CD4-positive, alpha-beta T cell treated with Interleukin-10 for 1 hour (primary cell): ENCODE data around the gene PRKG1.

Experiments used
- DNase-seq: peaks from one replicate; pipeline ENCODE4 v3.0.0-alpha.2; 2020

PRKG1 gene

GRCh38 chr10:52048051-52048450, 973.8 kb downstream of the PRKG1 start:
- no peak for DNase-seq

GRCh38 chr10:52050429-52051047, 976.3 kb downstream of the PRKG1 start:
- no peak for DNase-seq

GRCh38 chr10:52053497-52053896, 979.2 kb downstream of the PRKG1 start:
- no peak for DNase-seq

- no peak for DNase-seq
Measured at GRCh38 chr10:52056291-52056690, 982.0 kb downstream of the PRKG1 start.

GRCh38 chr10:52059089-52059488, 984.8 kb downstream of the PRKG1 start:
- no peak for DNase-seq

- DNase-seq, result no peak
Measured at GRCh38 chr10:52063159-52063558, 988.9 kb downstream of the PRKG1 start.

GRCh38 chr10:52064084-52064845, 990.0 kb downstream of the PRKG1 start:
- DNase-seq, result no peak

- DNase-seq, result no peak
Measured at GRCh38 chr10:52066383-52066782, 992.1 kb downstream of the PRKG1 start.

- no peak for DNase-seq
Measured at GRCh38 chr10:52068485-52068884, 994.2 kb downstream of the PRKG1 start.

GRCh38 chr10:52071814-52072213, 997.5 kb downstream of the PRKG1 start:
- no peak for DNase-seq

- DNase-seq, result no peak
Measured at GRCh38 chr10:52074505-52075026, 1000.3 kb downstream of the PRKG1 start.

GRCh38 chr10:52077814-52078213, 1003.5 kb downstream of the PRKG1 start:
- DNase-seq, result no peak

GRCh38 chr10:52078397-52078937, 1004.2 kb downstream of the PRKG1 start:
- no peak for DNase-seq

- no peak for DNase-seq
Measured at GRCh38 chr10:52082307-52082706, 1008.0 kb downstream of the PRKG1 start.

GRCh38 chr10:52083422-52083821, 1009.1 kb downstream of the PRKG1 start:
- no peak for DNase-seq

GRCh38 chr10:52092390-52092789, 1018.1 kb downstream of the PRKG1 start:
- DNase-seq, result no peak

GRCh38 chr10:52098130-52098529, 1023.8 kb downstream of the PRKG1 start:
- no peak for DNase-seq

GRCh38 chr10:52099026-52099600, 1024.8 kb downstream of the PRKG1 start:
- no peak for DNase-seq

- no peak for DNase-seq
Measured at GRCh38 chr10:52100011-52100547, 1025.8 kb downstream of the PRKG1 start.

- no peak for DNase-seq
Measured at GRCh38 chr10:52105301-52105700, 1031.0 kb downstream of the PRKG1 start.

- DNase-seq, result no peak
Measured at GRCh38 chr10:52106011-52106410, 1031.7 kb downstream of the PRKG1 start.

GRCh38 chr10:52106899-52107298, 1032.6 kb downstream of the PRKG1 start:
- DNase-seq, result no peak

GRCh38 chr10:52108236-52108635, 1033.9 kb downstream of the PRKG1 start:
- no peak for DNase-seq
